IMR-90 (cell line): ENCODE measurements around the gene RASAL1.

Source experiments
- BHLHE40 ChIP-seq: fragments of 150-350 bp; IDR thresholded peaks from 2 replicates; pipeline ENCODE4 v1.6.1; 2016; ENCODE audit warnings: mild to moderate bottlenecking, low read depth, low read length
- CTCF ChIP-seq: conservative IDR thresholded peaks from 2 replicates; pipeline ENCODE4 v1.5.1; 2012; ENCODE audit warnings: mild to moderate bottlenecking, low read depth, low read length, improper control_type of control experiment
- POLR2A ChIP-seq: IDR thresholded peaks from 2 replicates; pipeline ENCODE4 v1.6.1; 2012; ENCODE audit warnings: mild to moderate bottlenecking, low read depth, low read length

DNA sequence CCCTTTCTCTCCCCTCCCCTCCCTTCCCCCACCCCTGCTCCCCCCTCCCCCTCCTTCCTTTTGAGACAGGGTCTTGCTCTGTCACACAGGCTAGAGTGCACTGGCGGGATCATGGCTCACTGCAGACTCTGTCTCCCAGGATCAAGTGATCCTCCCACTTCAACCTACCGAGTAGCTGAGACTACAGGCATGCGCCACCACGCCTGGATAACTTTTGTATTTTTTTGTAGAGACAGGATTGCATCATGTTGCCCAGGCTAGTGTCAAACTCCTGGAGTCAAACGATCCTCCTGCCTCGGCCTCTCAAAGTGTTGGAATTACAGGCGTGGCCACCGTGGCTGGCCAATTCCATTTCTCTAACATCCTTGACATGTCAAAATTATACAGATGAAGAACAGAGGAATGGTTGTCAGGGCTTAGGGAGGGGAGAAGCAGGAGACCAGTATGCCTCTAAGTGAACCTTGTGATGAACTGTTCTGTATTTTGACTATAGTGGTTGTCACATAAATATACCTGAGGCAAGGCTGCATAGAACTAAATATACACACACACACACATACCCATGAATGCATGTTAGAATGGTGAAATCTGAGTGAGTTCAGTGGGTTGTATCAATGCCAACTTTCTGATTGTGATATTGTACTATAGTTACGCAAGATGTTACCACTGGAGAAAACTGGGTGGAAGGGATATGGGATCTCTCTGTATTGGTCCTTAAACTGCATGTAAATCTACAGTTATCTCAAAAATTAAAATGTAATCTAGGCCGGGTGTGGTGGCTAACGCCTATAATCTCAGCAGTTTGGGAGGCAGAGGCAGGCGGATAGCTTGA is 10.4 kb upstream of the RASAL1 start:
- no peak for TF ChIP-seq BHLHE40
- TF ChIP-seq POLR2A = no peak
- no peak for TF ChIP-seq CTCF
